GM18526 (cell line): ENCODE data around the gene KCNIP4.

Source experiments
- POLR2A ChIP-seq: IDR thresholded peaks from 3 replicates; pipeline ENCODE4 v1.6.1; 2011; ENCODE audit not compliant: insufficient read length; ENCODE audit errors: extremely low read depth

KCNIP4 gene

DNA sequence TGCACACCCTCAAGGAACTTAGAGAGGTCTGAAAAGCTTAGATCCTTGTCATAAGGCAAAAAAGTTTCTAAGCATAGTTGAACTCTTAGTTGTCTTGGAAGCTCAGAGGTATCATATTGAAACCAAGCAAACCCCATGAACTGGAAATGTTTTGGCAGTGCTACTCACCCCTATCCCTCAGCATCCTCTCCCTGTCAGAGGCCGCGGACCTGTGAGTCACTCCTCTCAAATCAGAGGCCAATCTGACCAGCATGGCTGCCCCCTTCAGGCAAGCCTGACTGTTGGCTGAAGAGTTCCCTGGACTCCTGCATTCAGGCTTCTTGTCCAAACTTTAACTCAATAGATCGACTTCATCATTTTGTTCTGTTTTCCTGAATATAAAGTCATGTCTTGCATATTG, 69.4 kb downstream of the KCNIP4 start:
- no peak for TF ChIP-seq POLR2A

DNA sequence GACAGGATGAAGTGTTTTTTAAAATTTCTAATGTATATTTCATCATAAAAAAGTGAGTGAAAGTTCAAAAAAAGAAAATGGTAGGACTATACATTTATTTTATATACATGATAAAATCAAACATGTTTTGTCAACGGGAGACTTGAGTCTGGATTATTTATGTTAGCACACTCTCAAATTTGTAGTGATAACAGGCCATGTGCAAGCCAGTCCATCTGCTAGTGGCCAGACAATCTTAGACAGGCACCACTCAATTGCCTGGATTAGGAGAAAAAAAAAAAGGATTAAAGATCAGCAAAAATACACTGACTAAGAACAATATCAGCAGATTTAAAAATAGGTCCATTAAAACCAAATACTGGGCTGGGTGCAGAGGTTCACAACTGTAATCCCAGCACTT, 71.9 kb downstream of the KCNIP4 start:
- TF ChIP-seq POLR2A, result no peak

DNA sequence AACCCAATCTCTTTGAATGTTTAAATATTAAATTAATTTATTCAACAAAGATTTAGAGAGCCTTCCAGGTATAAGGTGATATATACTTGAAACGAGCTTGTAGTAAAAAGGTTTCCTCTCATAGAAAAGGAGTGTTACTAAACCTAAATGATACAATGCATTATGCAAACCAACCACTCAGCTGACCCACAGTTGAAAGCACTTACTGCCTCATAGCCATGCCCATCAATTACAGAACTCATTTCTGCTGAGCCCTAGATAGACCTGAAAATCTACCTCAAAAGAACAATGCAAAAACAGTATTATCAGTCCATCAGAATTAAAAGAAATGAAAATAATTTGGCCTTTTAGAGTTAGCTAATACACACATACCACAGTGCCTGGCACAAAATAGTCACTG, 75.4 kb downstream of the KCNIP4 start:
- no peak for TF ChIP-seq POLR2A

DNA sequence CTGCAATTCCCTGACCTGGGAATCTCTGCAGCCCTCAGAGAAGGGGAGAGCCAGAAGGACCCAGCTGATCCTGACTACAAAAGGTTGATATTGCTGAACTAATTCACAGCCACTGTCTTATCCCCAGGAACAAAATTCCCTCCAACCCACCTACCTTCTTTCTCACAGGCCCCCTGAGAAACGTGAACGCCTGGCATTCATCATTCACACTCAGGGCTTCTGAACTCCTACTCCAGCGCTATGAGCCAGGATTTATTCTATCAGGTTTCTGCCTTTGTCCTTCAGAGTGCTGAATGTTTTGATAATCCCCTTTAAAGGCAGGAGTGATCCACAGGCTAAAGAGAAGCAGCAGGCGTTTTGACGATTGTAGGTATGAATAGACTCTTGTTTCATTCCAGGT, 76.5 kb downstream of the KCNIP4 start:
- no peak for TF ChIP-seq POLR2A

DNA sequence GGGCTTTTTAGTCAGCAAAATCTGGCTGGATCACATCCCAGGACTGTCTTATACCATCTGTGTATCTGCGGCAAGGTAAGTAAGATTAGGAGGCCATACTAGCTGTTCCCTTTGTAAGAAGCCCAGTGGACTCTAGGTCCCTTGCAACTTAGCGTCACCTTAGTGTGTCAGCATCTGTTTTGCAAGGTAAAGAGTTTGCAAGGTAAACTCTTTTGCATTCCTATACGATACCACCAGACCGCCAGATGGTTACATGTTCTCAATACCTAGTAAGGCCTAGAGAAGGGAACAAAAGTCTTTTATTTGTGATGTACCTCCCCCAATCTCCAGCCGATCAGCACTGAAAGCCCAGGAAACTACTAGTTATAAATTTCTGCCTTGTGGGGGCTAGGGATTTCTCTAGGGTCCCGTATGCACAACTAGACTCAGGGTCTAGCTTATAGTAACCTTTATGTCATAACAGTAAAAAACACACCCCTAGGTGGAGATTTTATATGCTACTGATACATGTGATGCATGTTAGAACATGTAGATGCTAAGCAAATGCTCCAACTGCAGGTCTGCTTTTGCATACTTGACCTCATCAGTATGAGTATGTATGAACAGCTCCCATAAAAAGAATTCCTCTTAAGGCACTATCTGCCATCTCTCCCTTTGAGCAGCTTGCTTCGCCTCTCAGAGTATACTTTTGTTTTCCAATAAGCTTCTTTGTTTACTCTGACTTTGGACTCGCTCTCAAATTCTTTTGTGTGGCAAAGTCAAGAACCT, 78.4 kb downstream of the KCNIP4 start:
- TF ChIP-seq POLR2A, result no peak

DNA sequence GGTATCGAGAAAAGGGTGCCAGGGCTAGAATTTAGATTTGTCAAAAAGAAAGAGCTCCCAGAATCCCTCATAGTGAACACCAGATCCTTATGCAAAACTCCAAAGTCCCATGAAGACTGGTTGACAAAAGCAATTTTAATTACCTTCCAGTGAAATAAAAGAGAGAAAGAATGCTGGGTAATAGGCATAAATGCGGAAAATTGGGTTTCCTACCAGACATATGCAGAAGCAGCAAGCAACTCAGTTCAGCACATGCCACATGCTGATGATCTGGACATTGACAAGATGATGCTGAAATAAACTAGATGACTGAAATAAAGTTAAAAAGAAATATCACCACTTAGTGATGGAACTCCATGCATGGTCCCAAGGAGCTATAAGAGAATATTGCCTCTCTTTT, 83.9 kb downstream of the KCNIP4 start:
- TF ChIP-seq POLR2A, result no peak

DNA sequence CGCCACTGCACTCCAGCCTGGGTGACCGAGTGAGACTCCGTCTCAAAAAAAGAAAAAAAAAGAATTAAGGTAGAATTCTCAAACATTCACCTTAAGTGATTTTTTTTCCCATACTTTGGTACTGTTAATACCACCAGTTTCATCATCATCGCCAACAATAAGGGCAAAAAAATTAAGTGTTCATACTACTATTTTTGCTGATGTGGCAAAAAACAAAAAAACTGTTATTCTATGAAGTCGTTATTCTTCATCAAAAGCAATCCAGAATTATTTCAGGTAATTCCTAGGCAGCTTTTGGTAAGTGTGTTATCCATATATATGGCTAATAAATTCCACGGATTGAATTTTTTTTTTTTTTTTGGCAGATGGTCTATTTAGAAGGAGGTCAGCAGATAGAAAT, 85.7 kb downstream of the KCNIP4 start:
- no peak for TF ChIP-seq POLR2A

DNA sequence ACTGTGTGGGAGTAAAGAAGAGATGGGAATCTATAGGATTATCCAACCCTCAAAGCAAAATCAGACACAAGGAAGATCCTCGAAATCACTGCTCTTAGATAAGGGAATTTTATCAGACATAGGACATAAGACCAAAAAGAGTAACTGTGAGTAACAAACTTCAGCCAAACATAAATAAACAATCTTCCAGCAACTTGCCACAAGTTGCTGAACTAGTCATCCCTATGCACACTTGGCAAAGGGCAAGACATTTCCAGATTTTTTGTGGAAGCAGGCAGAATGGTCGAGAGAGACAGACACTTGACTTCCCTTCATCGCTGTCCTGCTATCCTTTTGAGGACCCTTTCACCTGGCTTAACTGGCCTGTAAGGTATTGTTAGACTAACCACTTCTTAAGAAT, 89.6 kb downstream of the KCNIP4 start:
- no peak for TF ChIP-seq POLR2A

DNA sequence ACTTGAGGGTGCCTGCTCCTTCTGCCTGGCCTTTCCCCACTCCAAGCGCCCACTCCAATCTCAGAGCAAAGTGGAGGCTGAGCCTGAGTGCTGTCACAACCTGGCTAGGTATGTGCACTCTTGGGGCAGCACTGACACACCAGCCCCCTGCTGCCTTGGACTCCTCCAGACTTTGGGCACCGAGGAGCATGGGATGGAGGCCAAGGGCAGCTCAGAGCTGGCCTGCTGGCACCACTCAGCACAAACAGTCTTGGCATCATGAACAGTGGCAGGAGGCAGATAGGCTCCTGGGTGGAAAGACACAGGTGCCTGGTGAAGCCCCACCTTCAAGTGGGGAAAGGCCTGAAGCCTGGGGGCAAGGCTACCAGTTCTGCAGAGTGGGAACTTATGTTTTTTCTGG, 91.8 kb downstream of the KCNIP4 start:
- TF ChIP-seq POLR2A, result no peak

DNA sequence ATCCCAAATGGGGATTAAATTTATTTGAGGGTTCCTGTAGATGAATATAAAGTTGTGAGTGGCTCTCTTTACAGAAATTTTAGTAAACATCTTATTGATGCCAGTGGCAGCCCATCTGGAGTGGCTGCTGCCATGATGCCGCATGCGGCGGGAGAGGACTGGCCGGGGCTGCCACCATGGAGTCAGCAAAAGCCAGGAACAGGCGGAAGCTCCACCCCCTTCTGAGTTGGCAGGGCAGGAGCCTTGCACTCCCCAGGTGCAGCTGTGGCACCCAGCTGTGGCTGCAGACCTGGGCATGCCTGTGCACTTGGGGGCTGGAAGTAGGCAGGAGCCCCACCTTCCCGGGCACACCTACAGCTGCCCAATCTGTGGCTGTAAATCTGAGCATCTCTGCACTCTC, 92.3 kb downstream of the KCNIP4 start:
- TF ChIP-seq POLR2A, result no peak

DNA sequence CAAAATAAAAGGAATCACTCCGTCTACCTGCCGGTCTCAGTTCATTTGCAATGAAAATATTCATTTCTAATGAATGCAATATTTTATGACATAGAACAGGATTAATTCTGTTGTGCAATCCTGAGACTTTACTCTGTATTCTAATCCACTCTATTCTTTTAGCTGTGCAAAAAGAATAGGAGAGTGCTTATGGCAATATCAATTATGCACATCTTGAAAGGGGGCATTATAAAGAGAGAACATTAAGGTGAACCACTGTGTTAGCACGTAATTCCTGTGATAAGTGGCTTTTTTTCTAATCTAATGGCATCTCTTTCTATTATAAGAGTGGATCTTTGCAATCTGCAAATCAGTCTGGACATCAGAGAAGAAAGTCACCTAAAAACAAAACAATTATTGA, 99.5 kb downstream of the KCNIP4 start:
- no peak for TF ChIP-seq POLR2A

DNA sequence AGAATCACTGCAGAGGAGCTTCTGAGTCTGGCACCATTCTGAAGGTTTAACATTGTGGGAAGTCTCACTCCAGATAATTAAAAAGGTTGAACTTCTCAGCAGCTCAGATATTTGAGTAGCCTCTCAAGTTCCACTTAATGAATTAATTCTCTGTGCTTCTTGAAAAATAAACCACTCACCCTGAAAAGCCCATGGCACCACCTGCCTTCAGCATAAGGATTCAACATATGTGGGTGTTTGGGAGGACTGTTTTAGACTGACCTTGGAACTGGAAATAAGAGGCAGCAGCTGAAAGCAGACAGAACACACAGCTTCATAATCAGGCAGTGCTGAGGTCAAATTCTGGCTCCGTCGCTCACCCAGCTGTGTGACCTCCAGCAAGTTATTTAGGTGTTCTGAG, 100.6 kb downstream of the KCNIP4 start:
- TF ChIP-seq POLR2A, result no peak

DNA sequence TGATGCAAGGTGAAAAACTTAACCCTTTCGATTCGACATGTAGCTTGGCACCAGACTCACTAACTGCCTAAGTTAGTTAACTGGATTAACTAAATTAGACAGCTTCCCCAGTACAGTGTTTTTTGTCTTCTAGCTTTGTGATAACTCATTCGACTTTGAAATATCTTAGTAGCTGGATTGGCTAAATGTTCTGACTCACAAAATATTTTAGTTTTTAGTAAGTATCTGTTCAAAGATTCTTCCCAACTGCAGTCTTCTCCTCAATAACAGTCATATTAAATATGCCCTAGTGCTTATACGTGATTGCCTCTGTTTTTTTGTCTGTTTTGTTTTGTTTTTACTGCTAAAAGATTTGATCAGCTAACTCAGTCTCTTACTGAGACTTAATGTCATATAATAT, 102.9 kb downstream of the KCNIP4 start:
- TF ChIP-seq POLR2A, result no peak

DNA sequence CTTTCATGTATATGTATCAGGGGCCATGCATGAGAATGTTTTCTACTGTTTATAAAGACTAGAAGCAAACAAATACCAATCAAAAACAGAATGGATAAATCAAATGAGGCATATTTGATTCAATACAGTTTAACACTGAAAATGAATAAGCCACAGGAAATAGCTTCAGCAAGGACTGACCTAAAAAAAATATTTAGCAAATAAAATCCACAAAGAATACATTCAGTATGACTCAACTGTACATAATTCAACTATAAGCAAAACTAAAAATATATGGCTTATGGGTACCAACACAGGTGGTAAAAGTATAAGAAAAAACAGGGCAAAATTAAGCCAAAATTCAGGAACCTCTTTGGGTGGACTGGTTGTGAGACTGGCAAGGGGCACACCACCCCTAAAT, 112.9 kb downstream of the KCNIP4 start:
- TF ChIP-seq POLR2A, result no peak

DNA sequence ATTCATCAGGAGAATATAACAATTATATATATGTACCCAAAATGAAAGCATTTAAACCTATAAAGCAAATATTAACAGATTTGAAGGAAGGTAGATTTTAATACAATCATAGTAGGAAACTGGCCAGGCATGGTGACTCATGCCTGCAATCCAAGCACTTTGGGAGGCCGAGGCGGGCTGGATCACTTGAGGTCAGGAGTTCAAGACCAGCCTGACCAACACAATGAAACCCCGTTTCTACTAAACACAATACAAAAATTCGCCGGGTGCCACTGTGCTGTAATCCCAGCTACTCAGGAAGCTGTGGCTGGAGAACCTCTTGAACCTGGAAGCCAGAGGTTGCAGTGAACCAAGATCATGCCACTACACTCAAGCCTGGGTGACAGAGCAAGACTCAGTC, 118.3 kb downstream of the KCNIP4 start:
- no peak for TF ChIP-seq POLR2A

DNA sequence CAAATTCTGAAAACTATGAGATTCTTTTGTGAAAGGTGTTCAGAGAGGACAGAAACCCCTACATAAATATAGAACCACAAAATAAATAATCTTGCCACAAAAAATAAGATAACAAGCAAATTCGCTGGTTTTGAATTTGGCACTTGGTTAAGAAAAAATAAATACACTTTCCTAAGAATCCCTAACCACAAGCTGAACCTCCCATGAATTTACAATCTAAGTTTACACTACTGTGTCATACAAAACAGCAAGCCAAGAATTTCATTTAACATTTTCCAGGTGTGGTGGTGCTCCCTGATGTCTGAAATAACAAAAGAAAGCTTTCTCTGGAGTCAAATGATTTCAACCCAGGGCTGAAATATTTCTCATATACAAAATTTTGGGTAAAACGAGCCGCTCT, 121.0 kb downstream of the KCNIP4 start:
- no peak for TF ChIP-seq POLR2A

DNA sequence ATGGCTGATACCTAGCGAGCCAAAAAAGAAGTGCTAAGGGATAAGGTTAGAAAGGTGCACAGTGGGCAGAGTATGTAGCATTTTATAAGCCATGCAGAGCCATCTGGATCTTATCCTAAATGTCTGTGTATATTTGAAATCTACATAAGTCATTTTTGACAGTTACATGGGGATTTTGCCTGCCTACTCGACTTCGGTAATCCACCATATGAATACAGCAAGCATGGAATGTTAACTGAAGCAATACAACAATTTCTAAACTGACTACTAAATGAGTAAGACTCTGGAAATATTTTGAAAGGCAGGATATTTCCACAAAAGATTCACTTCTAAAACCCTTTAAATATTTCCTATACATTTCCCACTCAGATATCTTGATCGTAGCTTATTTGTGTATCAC, 122.5 kb downstream of the KCNIP4 start:
- no peak for TF ChIP-seq POLR2A
